IPS-11a (cell line): Measurements from ENCODE around the gene THOC5.
"Not testable (repeated sequence)": the region's sequence is repeated elsewhere in the genome, so short reads cannot be mapped to it uniquely, and the experiment has no call there.

ENCODE experiments used
- H3K4me3 ChIP-seq: one replicate; pipeline ENCODE4 v1.5.1; 2013; ENCODE audit warnings: low read depth, low read length, control low read depth

Gene THOC5

DNA sequence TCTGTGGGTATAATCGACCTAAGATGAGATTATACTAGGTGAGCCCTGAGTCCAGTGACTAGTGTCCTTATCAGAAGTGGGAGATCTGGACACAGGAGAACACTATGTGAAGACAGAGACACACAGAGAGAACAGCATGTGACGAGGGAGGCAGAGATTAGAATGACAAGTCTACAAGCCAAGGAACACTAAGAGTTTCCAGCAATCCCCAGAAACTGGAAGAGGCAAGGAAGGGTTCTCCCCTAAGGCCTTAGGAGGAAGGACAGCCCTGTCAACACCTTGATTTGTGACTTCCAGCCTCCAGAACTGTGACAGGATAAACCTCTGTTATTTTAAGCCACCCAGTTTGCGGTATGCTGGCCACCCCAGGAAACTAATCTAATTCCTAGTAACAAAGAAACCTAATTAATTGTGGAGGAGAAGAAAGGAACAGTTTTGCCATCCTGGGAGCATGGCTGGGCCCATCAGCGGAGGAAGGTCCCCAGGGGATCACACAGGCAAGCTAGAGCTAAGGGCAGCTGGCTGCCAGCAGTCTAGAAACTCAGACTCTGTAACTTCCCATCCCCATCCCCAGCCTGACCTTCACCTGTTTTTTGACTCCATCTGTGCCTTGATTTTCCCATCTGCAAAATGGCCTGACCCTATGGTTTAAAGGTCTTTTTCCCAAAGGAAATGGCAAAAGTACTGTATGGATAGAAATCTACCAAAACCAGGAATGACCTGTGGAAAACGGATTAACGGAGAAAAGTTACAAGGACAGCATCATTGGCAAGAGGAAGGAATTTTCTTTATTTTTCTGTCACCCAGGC, 10.3 kb upstream of the THOC5 start:
- no peak overlapping the region for H3K4me3 ChIP-seq

- H3K4me3 ChIP-seq: no peak overlapping the region
Measured at GRCh38 chr22:29559853-29560252, 6.3 kb upstream of the THOC5 start.

- H3K4me3 ChIP-seq: no peak overlapping the region
Measured at GRCh38 chr22:29559030-29559429, 5.5 kb upstream of the THOC5 start.

DNA sequence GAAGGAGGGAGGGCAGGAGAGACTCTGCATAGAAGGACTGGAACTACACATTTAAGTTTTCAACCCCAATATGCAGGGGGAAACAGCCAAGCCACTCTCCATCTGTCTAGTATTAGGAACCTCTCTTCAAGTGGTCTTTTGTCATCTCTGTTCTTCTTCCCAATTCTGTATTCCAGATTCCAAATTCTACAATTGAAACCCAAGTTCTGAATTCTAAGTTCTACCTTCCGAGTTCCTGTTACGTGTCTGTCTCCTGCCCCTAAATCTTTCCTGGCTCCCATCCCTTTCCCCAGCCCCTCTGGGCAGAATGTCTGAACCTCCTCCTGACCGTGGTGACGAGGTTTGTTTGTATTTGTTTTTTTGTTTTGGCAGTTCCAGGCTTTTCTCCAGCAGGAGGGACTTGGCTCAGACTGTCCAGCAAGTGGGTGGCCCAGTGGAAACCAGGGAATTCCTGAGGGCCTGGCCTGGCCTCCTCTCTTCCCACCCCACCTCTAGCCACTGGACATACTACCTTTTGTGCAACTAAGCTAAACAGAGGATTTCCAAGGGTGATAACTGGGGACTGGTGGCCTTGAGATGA, 1.6 kb upstream of the THOC5 start:
- no peak overlapping the region for H3K4me3 ChIP-seq

GRCh38 chr22:29552357-29552756, 1.2 kb downstream of the THOC5 start:
- not testable (repeated sequence) for H3K4me3 ChIP-seq

DNA sequence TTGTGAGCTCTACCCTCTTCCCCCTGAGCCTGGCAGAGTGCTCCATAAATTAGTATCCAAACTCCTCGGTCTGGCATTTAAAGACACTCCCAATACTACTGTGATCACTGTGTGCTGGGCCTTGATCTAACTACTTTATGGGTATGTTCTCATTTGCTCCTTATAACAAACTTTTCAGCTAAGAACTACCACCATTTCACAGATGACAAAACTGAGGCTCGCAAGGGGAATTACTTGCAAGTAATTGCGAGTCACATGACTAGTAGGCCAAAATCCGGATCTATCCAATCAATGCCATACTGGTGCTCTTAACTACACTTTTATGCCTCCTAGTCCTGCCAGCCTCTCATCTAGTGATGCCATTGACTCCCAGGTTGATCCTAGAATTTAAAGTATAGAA, 3.6 kb downstream of the THOC5 start:
- H3K4me3 ChIP-seq: no peak overlapping the region

GRCh38 chr22:29545045-29545444, 8.5 kb downstream of the THOC5 start:
- not testable (repeated sequence) for H3K4me3 ChIP-seq

DNA sequence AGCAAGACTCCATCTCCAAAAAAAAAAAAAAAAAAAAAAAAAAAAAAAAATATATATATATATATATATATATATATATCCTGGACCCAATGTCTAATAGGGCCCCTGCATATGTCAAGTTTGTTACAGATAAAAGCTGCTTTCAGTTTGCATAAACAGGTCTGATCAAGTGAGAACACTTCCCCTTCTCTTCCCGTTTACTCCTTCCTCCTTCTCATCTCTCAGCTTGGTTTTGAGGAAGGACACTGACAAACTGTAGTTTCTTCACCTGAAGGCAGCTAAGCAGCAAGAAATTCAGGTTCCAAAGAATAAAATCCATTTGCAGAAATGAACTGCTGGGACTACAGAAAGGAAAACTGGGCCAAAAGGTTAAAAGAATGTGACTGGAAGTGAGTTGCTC, 11.7 kb downstream of the THOC5 start:
- no peak overlapping the region for H3K4me3 ChIP-seq

GRCh38 chr22:29539105-29539504, 14.5 kb downstream of the THOC5 start:
- no peak overlapping the region for H3K4me3 ChIP-seq

- H3K4me3 ChIP-seq: no peak overlapping the region
Measured at GRCh38 chr22:29536411-29536810, 17.1 kb downstream of the THOC5 start.

- no peak overlapping the region for H3K4me3 ChIP-seq
Measured at GRCh38 chr22:29531419-29531818, 22.1 kb downstream of the THOC5 start.

GRCh38 chr22:29530716-29531115, 22.8 kb downstream of the THOC5 start:
- no peak overlapping the region for H3K4me3 ChIP-seq

GRCh38 chr22:29528144-29528543, 25.4 kb downstream of the THOC5 start:
- no peak overlapping the region for H3K4me3 ChIP-seq

DNA sequence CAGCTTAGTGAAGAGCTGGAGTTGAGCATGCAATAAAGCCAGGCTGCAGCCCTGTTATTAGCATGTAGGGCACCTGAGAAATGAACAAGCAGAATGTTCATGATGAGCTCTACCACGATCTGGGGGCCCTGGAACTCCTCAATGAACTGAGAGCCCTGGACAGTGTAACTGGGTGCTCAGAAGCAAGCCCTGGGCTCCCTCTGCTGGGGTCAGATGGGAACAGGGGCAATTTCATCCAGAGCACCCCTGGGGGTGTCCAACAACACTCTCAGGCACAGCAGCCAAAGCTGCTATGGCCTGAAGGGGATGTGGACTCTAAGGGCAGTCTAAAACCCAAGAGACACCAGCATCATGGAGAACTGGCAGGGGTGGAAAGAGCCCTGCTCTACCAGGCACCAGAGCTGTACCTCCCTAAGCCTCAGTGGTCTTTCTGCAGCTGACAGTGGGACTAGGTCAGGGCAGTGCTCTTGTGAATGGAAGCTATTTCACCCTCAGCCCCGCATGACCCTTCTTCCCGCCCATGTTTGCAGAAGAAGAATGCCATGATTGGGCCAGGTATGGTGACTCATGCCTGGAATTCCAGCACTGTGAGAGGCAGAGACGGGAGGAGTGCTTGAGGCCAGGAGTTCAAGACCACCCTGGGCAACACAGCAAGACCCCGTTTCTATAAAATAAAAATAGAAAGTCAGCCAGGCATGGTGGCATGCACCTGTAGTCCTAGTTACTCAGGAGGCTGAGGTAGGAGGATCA, 28.9 kb downstream of the THOC5 start:
- no peak overlapping the region for H3K4me3 ChIP-seq

DNA sequence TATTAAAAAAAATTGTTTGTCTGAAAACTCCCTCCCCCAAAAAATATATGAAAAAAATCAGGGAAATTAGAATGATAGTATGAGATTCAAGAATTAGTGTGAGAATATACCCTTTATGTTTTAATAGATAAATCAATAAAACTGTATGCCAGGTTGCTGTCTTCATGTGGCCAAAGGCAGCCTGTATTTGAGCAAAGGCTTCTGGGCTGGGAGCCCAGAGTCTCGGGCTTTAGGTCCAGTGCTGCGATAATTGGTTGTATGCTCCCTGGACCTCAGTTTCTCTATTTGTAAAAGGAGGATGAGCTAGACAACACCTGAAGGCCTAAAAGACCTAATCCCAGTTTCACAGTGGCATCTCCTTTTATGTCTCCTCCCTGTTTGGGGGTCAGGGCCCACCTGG, 29.8 kb downstream of the THOC5 start:
- H3K4me3 ChIP-seq: no peak overlapping the region

DNA sequence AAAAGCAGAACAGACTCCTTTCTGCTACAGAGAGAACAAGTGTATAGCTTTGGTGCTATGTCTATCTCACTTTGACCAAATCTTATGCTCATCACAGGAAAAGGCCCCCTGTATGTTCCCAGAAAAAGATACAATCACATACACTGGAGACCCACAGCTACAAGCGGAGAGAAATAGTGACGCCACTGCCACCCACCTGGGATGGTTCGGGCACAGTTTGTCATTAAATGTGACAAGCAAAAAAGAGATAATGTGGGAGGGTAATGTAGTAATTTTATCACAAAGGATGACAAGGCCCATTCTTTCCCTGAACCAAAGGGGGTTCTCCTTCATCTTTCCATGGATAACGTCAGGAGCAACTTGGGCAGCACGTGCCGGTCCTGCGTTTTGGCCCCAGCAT, 32.0 kb downstream of the THOC5 start:
- no peak overlapping the region for H3K4me3 ChIP-seq

GRCh38 chr22:29520851-29521250, 32.7 kb downstream of the THOC5 start:
- no peak overlapping the region for H3K4me3 ChIP-seq

DNA sequence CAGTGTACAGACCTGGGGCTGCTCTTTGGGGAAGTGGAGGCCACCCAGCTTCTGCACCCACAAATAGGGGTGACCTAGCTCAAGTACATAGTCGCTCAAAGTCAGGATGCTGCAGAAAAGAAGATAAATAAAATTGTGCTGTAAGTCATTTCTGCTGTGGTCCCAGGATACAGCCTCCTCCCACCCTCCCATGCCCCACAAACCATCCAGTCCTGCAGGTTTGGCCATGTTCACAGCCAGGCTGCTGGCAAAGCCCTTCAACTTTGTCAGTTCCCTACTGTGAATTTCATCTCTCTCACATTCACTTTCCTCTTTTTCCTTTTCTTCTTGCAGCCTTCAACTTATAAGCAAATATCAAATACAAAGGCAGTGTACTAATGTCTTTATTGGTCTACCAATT, 33.6 kb downstream of the THOC5 start:
- no peak overlapping the region for H3K4me3 ChIP-seq

- no peak overlapping the region for H3K4me3 ChIP-seq
Measured at GRCh38 chr22:29518427-29518826, 35.1 kb downstream of the THOC5 start.

- no peak overlapping the region for H3K4me3 ChIP-seq
Measured at GRCh38 chr22:29517215-29517908, 36.2 kb downstream of the THOC5 start.

GRCh38 chr22:29512031-29512430, 41.5 kb downstream of the THOC5 start:
- H3K4me3 ChIP-seq: no peak overlapping the region
